GM10266 (cell line): ENCODE results near the gene CEP131.

Experiments used
- DNase-seq: peaks from one replicate; pipeline ENCODE4 v3.0.0; 2012; ENCODE audit errors: extremely low spot score
- CTCF ChIP-seq: IDR thresholded peaks from 2 replicates; pipeline ENCODE4 v1.5.1; 2012; ENCODE audit warnings: mild to moderate bottlenecking, low read depth; ENCODE audit not compliant: control insufficient read depth, insufficient read depth; ENCODE audit errors: missing control alignments

The CEP131 gene

GRCh38 chr17:81184555-81184954, 38.2 kb downstream of the CEP131 start:
- TF ChIP-seq CTCF = no peak
- no peak for DNase-seq

- TF ChIP-seq CTCF = no peak
- no peak for DNase-seq
Measured at GRCh38 chr17:81183807-81184206, 39.0 kb downstream of the CEP131 start.

GRCh38 chr17:81183316-81183715, 39.4 kb downstream of the CEP131 start:
- no peak for DNase-seq
- no peak for TF ChIP-seq CTCF

GRCh38 chr17:81182596-81182995, 40.2 kb downstream of the CEP131 start:
- TF ChIP-seq CTCF = no peak
- DNase-seq = no peak

GRCh38 chr17:81181811-81182185, 41.0 kb downstream of the CEP131 start:
- DNase-seq = no peak
- TF ChIP-seq CTCF = no peak

GRCh38 chr17:81180836-81181810, 41.6 kb downstream of the CEP131 start:
- no peak for DNase-seq
- no peak for TF ChIP-seq CTCF

GRCh38 chr17:81179861-81180260, 42.9 kb downstream of the CEP131 start:
- no peak for TF ChIP-seq CTCF
- DNase-seq = no peak
